GM10266 (cell line): ENCODE measurements around the gene TRIM2.
A peak's percentile ranks its signal among the peaks of the same experiment; 100 is the strongest.

Experiments used
- DNase-seq: peaks from one replicate; pipeline ENCODE4 v3.0.0; 2012; ENCODE audit errors: extremely low spot score
- CTCF ChIP-seq: IDR thresholded peaks from 2 replicates; pipeline ENCODE4 v1.5.1; 2012; ENCODE audit warnings: mild to moderate bottlenecking, low read depth; ENCODE audit not compliant: control insufficient read depth, insufficient read depth; ENCODE audit errors: missing control alignments

TRIM2 gene

GRCh38 chr4:153215921-153216320 is 11.7 kb downstream of the TRIM2 start:
- DNase-seq: no peak
- no peak for TF ChIP-seq CTCF

GRCh38 chr4:153216546-153216945 is 12.3 kb downstream of the TRIM2 start:
- DNase-seq: no peak
- TF ChIP-seq CTCF: no peak

- no peak for DNase-seq
- no peak for TF ChIP-seq CTCF
Observed at GRCh38 chr4:153217440-153217839, 13.2 kb downstream of the TRIM2 start.

- DNase-seq: no peak
- TF ChIP-seq CTCF: no peak
Observed at GRCh38 chr4:153218961-153219360, 14.7 kb downstream of the TRIM2 start.

- TF ChIP-seq CTCF: no peak
- DNase-seq: no peak
Observed at GRCh38 chr4:153220682-153221395, 16.6 kb downstream of the TRIM2 start.

- peak; percentile 27 for DNase-seq
- no peak for TF ChIP-seq CTCF
Observed at GRCh38 chr4:153221783-153222706, 17.8 kb downstream of the TRIM2 start.
